Activated CD4-positive, alpha-beta T cell treated with anti-CD3 and anti-CD28 coated beads for 1 hour (primary cell): ENCODE measurements around the gene ENTHD1.
A peak's percentile ranks its signal among the peaks of the same experiment; 100 is the strongest.

Experiments
- DNase-seq: peaks from one replicate; pipeline ENCODE4 v3.0.0-alpha.2; 2020

Gene ENTHD1

DNA sequence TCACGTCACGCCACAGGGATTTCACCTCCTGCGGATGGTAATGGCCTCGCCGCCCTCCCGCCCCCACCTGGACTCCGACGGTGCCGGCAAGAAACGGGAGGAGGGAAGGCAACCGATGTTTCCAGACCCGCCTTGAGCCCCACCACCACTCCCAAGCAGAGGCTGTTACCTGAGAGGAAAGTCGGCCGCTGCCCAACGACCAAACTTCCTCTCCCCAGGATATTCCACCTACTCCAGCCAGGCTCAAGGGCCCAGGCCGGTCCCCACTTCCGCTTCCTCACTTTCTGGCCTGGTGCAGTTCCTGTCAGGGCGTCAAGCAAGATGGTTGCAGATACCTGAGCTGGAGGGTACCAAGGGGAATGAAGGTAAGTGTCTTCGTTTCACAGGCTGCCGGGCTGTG is at the start of gene ENTHD1:
ENTHD1 (minus strand) TSS at position 235 of the 400 bp plus-strand sequence. CDS start 6,012 bp downstream, outside the sequence.
- no peak for DNase-seq

- no peak for DNase-seq
Measured at GRCh38 chr22:39943337-39943736, 49.8 kb upstream of the ENTHD1 start.

DNA sequence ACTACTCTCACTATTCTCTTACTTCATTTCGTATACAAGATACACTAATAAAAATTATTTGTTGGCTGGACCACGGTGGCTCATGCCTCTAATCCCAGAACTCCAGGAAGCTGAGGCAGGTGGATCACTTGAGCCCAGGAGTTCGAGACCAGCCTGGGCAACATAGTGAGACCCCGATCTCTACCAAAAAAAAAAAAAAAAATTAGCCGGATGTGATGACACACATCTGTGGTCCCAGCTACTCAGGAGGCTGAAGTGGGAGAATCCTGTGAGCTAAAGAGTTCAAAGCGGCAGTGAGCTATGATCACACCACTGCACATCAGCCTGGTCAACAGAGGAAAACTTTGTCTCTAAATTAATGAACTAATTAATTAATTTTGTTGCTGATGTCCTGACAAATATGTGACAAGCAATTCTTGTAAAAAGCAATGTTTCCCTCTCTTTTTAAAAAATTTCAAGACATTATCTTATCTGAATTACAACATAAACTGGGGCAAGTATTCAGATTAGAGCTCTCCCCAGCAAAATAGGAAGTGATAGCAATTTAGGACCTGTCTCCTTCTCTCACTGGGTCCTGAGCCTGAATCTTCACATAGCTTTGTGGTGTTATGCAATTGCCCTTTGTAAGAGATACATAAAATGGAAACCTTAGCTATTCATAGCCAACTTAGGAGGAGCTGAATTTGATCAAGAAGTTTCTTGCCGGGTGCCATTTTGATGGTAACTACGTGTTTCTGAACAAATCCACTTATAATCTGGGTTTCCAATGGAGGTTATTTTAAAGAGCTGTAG is 49.1 kb upstream of the ENTHD1 start:
- DNase-seq, result no peak

DNA sequence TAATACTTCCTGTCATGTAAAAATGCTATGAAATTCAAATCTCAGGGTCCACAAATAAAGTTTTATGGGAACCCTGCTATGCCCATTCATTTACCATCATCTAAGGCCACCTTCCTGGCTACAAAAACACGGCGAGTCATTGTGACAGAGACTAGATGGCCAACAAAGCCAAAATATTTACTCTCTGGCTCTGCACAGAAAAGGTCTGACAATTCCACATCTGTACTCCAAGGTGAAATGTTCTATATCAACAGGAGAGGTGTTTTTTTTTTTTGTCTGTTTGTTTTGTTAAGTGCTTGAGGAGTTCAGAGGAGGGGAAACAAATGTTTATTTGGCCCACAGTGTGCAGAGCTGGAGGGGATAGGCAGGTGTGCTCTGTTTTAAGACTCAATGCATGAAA is 48.0 kb upstream of the ENTHD1 start:
- DNase-seq, result no peak

GRCh38 chr22:39940757-39941305 is 47.3 kb upstream of the ENTHD1 start:
- no peak for DNase-seq

DNA sequence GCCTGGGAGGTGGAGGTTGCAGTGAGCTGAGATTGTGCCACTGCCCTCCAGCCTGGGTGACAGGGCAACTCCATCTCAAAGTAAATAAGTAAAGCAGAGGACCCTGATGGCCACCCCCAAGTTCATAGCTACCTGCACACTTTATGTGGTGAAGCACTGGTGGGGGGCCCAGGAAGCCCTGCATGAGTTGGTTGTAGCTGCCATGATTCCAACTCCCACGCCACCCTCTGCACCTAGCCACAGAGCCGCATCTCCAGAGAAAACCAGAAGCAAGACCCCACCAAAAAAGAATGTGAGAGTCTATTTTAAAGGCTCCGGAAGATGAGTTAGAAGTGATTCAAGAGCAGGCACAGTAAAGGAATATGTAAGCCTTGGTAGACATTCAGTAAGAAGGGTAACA is 46.3 kb upstream of the ENTHD1 start:
- DNase-seq, result no peak

DNA sequence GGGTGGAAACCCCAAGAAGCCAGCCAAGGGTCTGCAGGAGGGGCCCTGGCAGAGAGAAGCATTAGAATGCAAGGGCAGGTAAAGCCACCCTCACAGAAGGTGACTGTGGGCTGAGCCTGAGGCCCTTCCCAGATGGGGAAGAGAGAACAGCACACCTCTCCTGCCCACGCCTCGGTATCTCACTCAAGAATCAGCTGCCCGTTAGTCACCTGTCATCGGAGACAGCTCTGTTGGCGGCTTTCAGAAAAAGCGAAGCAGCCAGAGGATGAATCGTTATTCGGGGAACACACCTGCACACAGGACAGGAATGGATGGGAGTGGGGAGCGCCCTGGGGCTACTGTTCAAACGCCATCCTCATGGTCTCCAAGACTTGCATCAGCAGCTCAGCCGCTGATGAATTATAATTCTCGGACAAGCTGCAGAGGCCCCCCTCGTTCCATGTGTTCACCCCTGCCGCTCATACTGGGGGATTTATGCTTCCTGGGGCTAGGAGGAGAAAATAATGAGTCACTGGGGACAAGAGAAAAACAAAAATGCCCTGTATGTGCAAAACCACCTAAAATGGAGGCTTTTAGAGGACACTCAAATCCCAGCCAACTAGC is 45.0 kb upstream of the ENTHD1 start:
- peak; percentile 33 for DNase-seq

DNA sequence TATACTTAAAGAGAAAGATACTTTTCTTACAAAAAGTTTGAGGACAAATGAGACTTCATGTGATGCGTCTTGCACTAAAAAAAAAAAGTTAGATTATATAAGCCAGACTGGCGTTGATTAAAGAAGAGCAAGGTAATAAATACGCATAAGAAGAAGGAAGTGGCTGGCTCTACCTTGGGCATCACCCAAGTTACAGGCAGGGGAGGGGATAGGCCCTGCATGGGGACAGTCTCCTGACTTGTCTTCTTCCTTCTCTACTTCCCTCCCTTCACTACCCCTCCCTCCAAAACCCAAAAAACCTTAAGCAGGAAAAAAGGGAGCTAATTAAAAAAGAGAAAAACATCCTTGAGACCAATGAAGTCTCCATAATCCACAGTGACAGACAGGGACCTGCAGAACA is 44.3 kb upstream of the ENTHD1 start:
- DNase-seq, result no peak

- DNase-seq, result no peak
Measured at GRCh38 chr22:39936523-39937145, 43.1 kb upstream of the ENTHD1 start.

GRCh38 chr22:39935612-39936011 is 42.1 kb upstream of the ENTHD1 start:
- no peak for DNase-seq

GRCh38 chr22:39935116-39935515 is 41.6 kb upstream of the ENTHD1 start:
- DNase-seq, result no peak

DNA sequence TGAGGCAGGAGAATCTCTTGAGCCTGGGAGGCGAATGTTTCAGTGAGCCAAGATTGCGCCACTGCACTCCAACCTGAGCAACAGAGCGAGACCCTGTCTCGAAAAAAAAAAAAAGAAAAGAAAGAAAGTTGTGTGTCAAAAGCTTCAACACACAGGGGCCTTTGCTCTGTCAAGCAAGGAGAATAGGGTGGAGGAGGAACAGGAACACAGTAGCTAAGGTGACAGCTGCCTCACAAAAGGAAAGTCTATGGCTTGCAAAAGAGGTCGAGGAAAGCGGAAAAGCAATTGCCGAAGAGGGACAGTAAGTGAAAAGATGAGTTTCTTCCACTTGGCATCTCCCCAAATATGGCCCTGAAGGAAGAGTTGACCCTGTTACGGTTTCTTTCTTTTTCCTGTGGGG is 40.2 kb upstream of the ENTHD1 start:
- no peak for DNase-seq

- no peak for DNase-seq
Measured at GRCh38 chr22:39932918-39933649, 39.5 kb upstream of the ENTHD1 start.

DNA sequence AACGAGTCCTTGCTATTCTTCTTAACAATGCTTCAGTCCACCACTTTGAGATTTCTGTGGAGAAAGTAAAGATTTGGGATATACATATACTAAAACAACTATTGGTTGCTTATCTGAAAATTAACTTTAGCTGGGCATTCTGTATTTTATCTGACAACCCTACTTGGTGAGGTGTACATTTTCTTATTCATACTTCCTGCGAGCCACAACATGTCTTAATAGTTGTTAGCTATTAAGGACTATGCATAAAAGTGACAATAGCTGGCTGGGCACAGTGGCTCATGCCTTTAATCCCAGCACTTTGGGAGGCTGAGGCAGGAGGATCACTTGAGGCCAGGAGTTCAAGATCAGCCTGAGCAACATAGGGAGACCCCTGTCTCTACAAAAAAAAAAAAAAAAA is 38.6 kb upstream of the ENTHD1 start:
- DNase-seq, result no peak

DNA sequence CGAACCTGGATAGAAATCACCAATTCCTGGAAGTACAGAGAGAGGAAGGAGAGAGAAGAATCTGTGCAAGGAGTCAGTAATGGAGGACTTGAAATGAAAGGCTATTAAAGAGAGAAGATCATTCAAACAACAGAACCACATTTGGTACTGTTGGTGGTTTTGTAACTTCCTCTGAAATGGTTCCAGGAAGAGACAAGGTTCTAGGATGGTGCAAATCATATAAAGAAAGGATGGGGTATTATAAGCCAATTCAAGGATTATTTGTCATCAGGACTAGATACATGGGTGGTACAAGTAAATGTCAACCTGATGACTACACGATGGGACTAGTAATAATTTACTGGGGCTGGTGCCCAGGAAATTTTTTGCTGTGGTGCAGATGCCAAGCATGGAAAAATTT is 37.7 kb upstream of the ENTHD1 start:
- no peak for DNase-seq

GRCh38 chr22:39928536-39929520 is 35.3 kb upstream of the ENTHD1 start:
- no peak for DNase-seq

- no peak for DNase-seq
Measured at GRCh38 chr22:39927544-39927943, 34.0 kb upstream of the ENTHD1 start.

GRCh38 chr22:39926753-39927152 is 33.2 kb upstream of the ENTHD1 start:
- DNase-seq, result no peak

GRCh38 chr22:39925909-39926679 is 32.5 kb upstream of the ENTHD1 start:
- no peak for DNase-seq

- no peak for DNase-seq
Measured at GRCh38 chr22:39925273-39925672, 31.7 kb upstream of the ENTHD1 start.

DNA sequence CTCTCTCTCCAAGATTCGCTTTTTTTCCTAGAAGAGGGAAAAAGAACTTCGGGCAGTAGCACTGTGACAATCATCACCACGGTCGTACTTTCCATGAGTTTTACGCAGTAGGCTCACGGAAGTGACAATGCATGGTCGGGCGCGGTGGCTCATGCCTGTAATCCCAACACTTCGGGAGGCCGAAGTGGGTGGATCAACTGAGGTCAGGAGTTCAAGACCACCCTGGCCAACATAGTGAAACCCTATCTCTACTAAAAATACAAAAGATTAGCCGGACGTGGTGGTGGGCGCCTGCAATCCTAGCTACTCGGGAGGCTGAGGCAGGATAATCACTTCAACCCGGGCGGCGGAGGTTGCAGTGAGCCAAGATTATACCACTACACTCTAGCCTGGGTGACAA is 30.7 kb upstream of the ENTHD1 start:
- DNase-seq, result no peak
